HCT116 (cell line): ENCODE measurements around the gene TNRC6C.

ENCODE experiments used
- CEBPB ChIP-seq: IDR thresholded peaks from 2 replicates; pipeline ENCODE4 v1.6.1; 2012; ENCODE audit warnings: low read depth
- EGR1 ChIP-seq: IDR thresholded peaks from 2 replicates; pipeline ENCODE4 v1.6.1; 2012; ENCODE audit warnings: low read depth
- EZH2 ChIP-seq: fragments of 200-600 bp; sonication (generic); IDR thresholded peaks from 2 replicates; pipeline ENCODE4 v1.6.1; 2017; ENCODE audit warnings: antibody characterized with exemption, mixed run types
- EZH2phosphoT487 ChIP-seq: fragments of 200-600 bp; IDR thresholded peaks from 2 replicates; pipeline ENCODE4 v1.6.1; 2018; ENCODE audit warnings: antibody characterized with exemption, borderline replicate concordance
- JUND ChIP-seq: IDR thresholded peaks from 2 replicates; pipeline ENCODE4 v1.6.1; 2012
- POLR2A ChIP-seq: IDR thresholded peaks from 2 replicates; pipeline ENCODE4 v1.7.0; 2011; ENCODE audit warnings: borderline replicate concordance; ENCODE audit not compliant: insufficient read depth, insufficient read length; ENCODE audit errors: extremely low read depth
- RAD21 ChIP-seq: IDR thresholded peaks from 2 replicates; pipeline ENCODE4 v1.6.1; 2012; ENCODE audit warnings: low read depth, mild to moderate bottlenecking
- SIN3A ChIP-seq: IDR thresholded peaks from 2 replicates; pipeline ENCODE4 v1.6.1; 2012; ENCODE audit warnings: low read depth
- SP1 ChIP-seq: IDR thresholded peaks from 2 replicates; pipeline ENCODE4 v1.6.1; 2012; ENCODE audit warnings: low read depth
- TCF7L2 ChIP-seq: IDR thresholded peaks from 2 replicates; pipeline ENCODE4 v1.7.0; 2011; ENCODE audit warnings: borderline replicate concordance, inconsistent platforms; ENCODE audit not compliant: insufficient read depth, insufficient read length; ENCODE audit errors: extremely low read depth
- ZNF274 ChIP-seq: fragments of 200-500 bp; sonication (Bioruptor generic); IDR thresholded peaks from 2 replicates; pipeline ENCODE4 v1.6.1; 2014; ENCODE audit warnings: mild to moderate bottlenecking, low read depth, low read length, inconsistent platforms
- TF ChIP-seq, protein P1 (sequence below), 3 experiments: fragments of 200-600 bp in 1 of 3; sonication (generic) in 1 of 3; IDR thresholded peaks in 2 of 3; conservative IDR thresholded peaks in 1 of 3; 2 replicates each; pipeline ENCODE4 v1.5.1; 2012 to 2017; ENCODE audit warnings: low read depth in 2 of 3, low read length in 2 of 3, antibody characterized with exemption in 1 of 3, borderline replicate concordance in 1 of 3, control low read depth in 1 of 3, mild to moderate bottlenecking in 1 of 3, mixed read lengths in 1 of 3, mixed run types in 1 of 3, moderate library complexity in 1 of 3; ENCODE audit not compliant: insufficient read depth in 1 of 3

- TF ChIP-seq, protein P1, sequence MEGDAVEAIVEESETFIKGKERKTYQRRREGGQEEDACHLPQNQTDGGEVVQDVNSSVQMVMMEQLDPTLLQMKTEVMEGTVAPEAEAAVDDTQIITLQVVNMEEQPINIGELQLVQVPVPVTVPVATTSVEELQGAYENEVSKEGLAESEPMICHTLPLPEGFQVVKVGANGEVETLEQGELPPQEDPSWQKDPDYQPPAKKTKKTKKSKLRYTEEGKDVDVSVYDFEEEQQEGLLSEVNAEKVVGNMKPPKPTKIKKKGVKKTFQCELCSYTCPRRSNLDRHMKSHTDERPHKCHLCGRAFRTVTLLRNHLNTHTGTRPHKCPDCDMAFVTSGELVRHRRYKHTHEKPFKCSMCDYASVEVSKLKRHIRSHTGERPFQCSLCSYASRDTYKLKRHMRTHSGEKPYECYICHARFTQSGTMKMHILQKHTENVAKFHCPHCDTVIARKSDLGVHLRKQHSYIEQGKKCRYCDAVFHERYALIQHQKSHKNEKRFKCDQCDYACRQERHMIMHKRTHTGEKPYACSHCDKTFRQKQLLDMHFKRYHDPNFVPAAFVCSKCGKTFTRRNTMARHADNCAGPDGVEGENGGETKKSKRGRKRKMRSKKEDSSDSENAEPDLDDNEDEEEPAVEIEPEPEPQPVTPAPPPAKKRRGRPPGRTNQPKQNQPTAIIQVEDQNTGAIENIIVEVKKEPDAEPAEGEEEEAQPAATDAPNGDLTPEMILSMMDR (IDR thresholded peaks at IDR 0.05 in 2 of 3, conservative IDR thresholded peaks at IDR 0.05 in 1 of 3; ENCODE audit: borderline replicate concordance in 1 of 3, insufficient read depth in 1 of 3, low read depth in 2 of 3, low read length in 2 of 3), result no peak
- TF ChIP-seq POLR2A (no peak), EZH2 (no peak), SIN3A (no peak), JUND (no peak), ZNF274 (no peak), RAD21 (no peak), CEBPB (no peak), TCF7L2 (no peak), EGR1 (no peak), EZH2phosphoT487 (no peak), SP1 (no peak)
Measured at GRCh38 chr17:77916264-77916663, 42.2 kb upstream of the TNRC6C start.
